GM12874 (cell line): ENCODE measurements around the gene PHKB.

Source experiments
- CTCF ChIP-seq: IDR thresholded peaks from 2 replicates; pipeline ENCODE4 v1.5.1; 2011; ENCODE audit warnings: low read depth, mild to moderate bottlenecking, control low read depth, low read length, moderate library complexity; ENCODE audit not compliant: insufficient read depth

PHKB gene

GRCh38 chr16:47712276-47713224, 251.4 kb downstream of the PHKB start:
- no peak for TF ChIP-seq CTCF

- TF ChIP-seq CTCF: no peak
Observed at GRCh38 chr16:47713225-47713595, 252.1 kb downstream of the PHKB start.

- no peak for TF ChIP-seq CTCF
Observed at GRCh38 chr16:47715442-47716083, 254.4 kb downstream of the PHKB start.

GRCh38 chr16:47716571-47716970, 255.4 kb downstream of the PHKB start:
- no peak for TF ChIP-seq CTCF

GRCh38 chr16:47719713-47720112, 258.6 kb downstream of the PHKB start:
- TF ChIP-seq CTCF: no peak

GRCh38 chr16:47721006-47721637, 260.0 kb downstream of the PHKB start:
- no peak for TF ChIP-seq CTCF

- no peak for TF ChIP-seq CTCF
Observed at GRCh38 chr16:47722046-47722445, 260.9 kb downstream of the PHKB start.
